ENCODE measurements around the gene ESCO1. TPM values are rescaled to one million over a fixed set of nuclear protein-coding genes. Genes with fewer than 3 reads are reported as not detected.

The ESCO1 gene
- total and polyA plus RNA-seq, 2 of the 13 experiments (the other 11 are each of a cell fraction or from before 2014, with no cell fraction given): 6.3 to 19.4 TPM

DNA sequence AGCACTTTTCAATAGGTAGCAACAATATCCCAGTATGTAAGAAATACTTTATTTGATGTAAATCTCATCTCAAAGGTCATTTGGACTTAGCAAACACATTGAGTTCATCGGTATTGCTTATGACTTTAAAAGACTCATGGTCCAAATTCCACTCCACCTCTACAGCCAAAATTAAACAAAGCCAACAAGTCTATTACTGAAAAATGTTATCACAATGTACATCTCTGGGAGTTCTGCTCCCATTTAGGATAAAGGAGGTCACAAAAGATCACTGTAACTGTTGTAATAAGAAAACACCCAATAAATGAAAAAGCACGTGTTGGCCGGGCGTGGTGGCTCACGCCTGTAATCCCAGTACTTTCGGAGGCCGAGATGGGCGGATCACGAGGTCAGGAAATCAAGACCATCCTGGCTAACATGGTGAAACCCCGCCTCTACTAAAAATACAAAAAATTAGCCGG lies 50.0 kb downstream of the ESCO1 start (continued):
- TF ChIP-seq, protein P1, sequence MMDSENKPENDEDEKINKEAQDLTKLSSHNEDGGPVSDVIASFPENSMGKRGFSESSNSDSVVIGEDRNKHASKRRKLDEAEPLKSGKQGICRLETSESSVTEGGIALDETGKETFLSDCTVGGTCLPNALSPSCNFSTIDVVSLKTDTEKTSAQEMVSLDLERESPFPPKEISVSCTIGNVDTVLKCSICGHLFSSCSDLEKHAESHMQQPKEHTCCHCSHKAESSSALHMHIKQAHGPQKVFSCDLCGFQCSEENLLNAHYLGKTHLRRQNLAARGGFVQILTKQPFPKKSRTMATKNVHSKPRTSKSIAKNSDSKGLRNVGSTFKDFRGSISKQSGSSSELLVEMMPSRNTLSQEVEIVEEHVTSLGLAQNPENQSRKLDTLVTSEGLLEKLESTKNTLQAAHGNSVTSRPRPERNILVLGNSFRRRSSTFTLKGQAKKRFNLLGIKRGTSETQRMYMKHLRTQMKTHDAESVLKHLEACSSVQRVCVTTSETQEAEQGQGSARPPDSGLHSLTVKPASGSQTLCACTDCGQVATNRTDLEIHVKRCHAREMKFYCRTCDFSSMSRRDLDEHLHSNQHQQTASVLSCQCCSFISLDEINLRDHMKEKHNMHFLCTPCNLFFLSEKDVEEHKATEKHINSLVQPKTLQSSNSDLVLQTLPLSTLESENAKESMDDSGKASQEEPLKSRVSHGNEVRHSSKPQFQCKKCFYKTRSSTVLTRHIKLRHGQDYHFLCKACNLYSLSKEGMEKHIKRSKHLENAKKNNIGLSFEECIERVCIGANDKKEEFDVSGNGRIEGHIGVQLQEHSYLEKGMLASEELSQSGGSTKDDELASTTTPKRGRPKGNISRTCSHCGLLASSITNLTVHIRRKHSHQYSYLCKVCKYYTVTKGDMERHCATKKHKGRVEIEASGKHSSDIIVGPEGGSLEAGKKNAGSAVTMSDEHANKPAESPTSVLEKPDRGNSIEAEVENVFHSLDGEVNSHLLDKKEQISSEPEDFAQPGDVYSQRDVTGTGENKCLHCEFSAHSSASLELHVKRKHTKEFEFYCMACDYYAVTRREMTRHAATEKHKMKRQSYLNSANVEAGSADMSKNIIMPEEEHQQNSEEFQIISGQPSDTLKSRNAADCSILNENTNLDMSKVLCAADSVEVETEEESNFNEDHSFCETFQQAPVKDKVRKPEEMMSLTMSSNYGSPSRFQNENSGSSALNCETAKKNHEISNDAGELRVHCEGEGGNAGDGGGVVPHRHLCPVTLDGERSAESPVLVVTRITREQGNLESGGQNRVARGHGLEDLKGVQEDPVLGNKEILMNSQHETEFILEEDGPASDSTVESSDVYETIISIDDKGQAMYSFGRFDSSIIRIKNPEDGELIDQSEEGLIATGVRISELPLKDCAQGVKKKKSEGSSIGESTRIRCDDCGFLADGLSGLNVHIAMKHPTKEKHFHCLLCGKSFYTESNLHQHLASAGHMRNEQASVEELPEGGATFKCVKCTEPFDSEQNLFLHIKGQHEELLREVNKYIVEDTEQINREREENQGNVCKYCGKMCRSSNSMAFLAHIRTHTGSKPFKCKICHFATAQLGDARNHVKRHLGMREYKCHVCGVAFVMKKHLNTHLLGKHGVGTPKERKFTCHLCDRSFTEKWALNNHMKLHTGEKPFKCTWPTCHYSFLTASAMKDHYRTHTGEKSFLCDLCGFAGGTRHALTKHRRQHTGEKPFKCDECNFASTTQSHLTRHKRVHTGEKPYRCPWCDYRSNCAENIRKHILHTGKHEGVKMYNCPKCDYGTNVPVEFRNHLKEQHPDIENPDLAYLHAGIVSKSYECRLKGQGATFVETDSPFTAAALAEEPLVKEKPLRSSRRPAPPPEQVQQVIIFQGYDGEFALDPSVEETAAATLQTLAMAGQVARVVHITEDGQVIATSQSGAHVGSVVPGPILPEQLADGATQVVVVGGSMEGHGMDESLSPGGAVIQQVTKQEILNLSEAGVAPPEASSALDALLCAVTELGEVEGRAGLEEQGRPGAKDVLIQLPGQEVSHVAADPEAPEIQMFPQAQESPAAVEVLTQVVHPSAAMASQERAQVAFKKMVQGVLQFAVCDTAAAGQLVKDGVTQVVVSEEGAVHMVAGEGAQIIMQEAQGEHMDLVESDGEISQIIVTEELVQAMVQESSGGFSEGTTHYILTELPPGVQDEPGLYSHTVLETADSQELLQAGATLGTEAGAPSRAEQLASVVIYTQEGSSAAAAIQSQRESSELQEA (CRISPR knock-in tag; IDR thresholded peaks at IDR 0.05; ENCODE audit: not compliant biosample characterization): no peak
- TF ChIP-seq GTF2F1 (IDR thresholded peaks at IDR 0.05; ENCODE audit: low read length) (no peak), RFXANK (CRISPR knock-in tag; IDR thresholded peaks at IDR 0.05) (no peak), KLF13 (CRISPR knock-in tag; IDR thresholded peaks at IDR 0.05) (no peak), YY1 (IDR thresholded peaks at IDR 0.05; ENCODE audit: insufficient read depth, insufficient replicate concordance, low read depth, low read length) (no peak), ZKSCAN1 (IDR thresholded peaks at IDR 0.05; ENCODE audit: low read length) (no peak), AGO1 (IDR thresholded peaks at IDR 0.05; ENCODE audit: low read depth, low read length, poor library complexity, severe bottlenecking) (no peak), ZNF776 (CRISPR knock-in tag; IDR thresholded peaks at IDR 0.05) (no peak), ZFP36L1 (CRISPR knock-in tag; IDR thresholded peaks at IDR 0.05) (no peak), ZNF274 (CRISPR knock-in tag; IDR thresholded peaks at IDR 0.05) (no peak), SYNCRIP (IDR thresholded peaks at IDR 0.05; ENCODE audit: insufficient read depth, low read depth, low read length) (no peak)
- TF ChIP-seq, protein P2, sequence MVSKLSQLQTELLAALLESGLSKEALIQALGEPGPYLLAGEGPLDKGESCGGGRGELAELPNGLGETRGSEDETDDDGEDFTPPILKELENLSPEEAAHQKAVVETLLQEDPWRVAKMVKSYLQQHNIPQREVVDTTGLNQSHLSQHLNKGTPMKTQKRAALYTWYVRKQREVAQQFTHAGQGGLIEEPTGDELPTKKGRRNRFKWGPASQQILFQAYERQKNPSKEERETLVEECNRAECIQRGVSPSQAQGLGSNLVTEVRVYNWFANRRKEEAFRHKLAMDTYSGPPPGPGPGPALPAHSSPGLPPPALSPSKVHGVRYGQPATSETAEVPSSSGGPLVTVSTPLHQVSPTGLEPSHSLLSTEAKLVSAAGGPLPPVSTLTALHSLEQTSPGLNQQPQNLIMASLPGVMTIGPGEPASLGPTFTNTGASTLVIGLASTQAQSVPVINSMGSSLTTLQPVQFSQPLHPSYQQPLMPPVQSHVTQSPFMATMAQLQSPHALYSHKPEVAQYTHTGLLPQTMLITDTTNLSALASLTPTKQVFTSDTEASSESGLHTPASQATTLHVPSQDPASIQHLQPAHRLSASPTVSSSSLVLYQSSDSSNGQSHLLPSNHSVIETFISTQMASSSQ (IDR thresholded peaks at IDR 0.05; ENCODE audit: low read depth): no peak
- TF ChIP-seq, protein P2 (CRISPR knock-in tag; IDR thresholded peaks at IDR 0.05; ENCODE audit: borderline replicate concordance): peak; percentile 49; the same call in 1 of the 2 replicates
- TF ChIP-seq, protein P3, sequence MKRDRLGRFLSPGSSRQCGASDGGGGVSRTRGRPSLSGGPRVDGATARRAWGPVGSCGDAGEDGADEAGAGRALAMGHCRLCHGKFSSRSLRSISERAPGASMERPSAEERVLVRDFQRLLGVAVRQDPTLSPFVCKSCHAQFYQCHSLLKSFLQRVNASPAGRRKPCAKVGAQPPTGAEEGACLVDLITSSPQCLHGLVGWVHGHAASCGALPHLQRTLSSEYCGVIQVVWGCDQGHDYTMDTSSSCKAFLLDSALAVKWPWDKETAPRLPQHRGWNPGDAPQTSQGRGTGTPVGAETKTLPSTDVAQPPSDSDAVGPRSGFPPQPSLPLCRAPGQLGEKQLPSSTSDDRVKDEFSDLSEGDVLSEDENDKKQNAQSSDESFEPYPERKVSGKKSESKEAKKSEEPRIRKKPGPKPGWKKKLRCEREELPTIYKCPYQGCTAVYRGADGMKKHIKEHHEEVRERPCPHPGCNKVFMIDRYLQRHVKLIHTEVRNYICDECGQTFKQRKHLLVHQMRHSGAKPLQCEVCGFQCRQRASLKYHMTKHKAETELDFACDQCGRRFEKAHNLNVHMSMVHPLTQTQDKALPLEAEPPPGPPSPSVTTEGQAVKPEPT (CRISPR knock-in tag; IDR thresholded peaks at IDR 0.05; ENCODE audit: low read depth): no peak
- TF ChIP-seq, protein P4, sequence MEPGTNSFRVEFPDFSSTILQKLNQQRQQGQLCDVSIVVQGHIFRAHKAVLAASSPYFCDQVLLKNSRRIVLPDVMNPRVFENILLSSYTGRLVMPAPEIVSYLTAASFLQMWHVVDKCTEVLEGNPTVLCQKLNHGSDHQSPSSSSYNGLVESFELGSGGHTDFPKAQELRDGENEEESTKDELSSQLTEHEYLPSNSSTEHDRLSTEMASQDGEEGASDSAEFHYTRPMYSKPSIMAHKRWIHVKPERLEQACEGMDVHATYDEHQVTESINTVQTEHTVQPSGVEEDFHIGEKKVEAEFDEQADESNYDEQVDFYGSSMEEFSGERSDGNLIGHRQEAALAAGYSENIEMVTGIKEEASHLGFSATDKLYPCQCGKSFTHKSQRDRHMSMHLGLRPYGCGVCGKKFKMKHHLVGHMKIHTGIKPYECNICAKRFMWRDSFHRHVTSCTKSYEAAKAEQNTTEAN (CRISPR knock-in tag; conservative IDR thresholded peaks at IDR 0.05): no peak
